IPS-18c (cell line): ENCODE measurements around the gene CYP27A1.

ENCODE experiments used
- H3K4me3 ChIP-seq: 2 replicates; pipeline ENCODE4 v1.7.0; 2013; ENCODE audit warnings: low read depth, mild to moderate bottlenecking, low read length, moderate library complexity; ENCODE audit not compliant: insufficient read depth
- H3K9me3 ChIP-seq: one replicate; pipeline ENCODE4 v1.6.1; 2013; ENCODE audit warnings: mild to moderate bottlenecking, low read length, moderate library complexity; ENCODE audit not compliant: control insufficient read depth, insufficient read depth

Gene CYP27A1

DNA sequence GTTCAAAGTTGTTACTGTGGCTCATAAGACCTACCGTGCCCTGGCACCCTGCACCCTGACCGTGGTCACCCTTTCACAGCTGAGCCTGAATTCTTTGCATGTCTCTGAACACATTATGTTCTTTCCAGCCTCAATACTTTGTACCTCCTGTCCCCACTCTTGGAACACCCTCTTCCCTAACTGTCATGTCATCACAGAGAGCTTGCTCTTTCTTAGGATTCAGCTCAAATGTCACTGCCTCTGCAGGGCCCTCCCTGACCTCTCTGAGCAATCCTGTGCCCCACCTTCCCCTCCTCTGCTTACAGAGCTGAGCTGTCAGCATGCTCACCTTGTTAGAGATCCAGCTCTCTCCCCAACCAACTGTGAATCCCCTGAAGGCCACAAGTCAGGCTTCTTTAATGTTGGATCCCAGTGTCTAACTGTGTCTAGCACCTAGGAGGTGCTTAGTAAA, 34.6 kb downstream of the CYP27A1 start:
- H3K9me3 ChIP-seq: peaks cover 2% of the 10 kb centered on the region
- H3K4me3 ChIP-seq: no peak overlapping the region

DNA sequence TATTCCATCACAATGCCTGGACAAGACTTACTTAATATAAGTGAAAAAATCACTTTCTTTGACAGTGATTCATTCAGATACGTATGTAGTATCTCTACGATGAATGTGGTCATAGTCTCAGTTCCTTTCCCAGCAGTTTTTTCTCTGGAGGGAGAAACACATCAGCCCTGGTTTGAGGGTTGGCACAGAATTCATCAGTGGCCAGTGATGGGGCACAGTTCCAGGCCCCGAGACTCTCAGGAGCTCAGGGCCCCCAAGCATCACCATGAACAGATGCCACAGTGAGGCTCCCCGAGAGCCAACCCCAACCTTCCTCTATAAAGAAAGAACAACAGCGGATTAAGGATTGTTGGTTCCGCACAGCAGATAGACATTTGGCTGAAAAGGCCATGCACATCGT, 37.1 kb downstream of the CYP27A1 start:
- H3K9me3 ChIP-seq: no peaks in the 10 kb centered on the region
- H3K4me3 ChIP-seq: no peak overlapping the region

DNA sequence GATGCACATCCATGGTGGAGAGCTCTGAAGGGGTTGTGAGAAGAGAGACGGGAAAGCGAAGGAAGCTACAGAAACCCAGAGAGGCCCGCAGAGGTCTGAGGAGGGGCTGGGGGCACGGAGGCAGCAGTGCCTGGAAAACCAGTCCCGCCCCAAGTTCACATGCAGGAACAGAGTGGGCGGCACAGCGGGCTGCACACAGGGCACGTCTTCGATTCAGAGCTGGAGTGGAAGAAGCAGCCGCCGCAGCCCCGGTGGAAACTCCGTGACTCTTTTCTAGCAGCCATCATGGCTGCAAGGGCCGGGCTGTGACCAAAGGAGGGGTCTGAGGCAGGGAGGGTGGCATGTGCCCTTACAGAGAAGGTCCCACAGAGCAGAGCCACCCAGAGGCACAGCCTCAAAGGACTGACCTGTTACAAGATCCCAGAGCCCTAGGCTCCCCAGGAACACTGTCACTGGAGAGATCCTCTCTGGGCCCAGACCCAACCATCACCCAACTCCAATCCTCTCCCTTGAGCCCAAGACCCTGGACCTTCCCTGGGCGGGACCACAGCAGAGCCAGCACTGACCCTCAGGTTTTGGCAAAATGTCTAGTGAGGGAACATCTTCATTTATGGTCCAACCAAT, 38.9 kb downstream of the CYP27A1 start:
- Histone ChIP-seq H3K9me3 (no peaks in the 10 kb centered on the region), H3K4me3 (no peak overlapping the region)

DNA sequence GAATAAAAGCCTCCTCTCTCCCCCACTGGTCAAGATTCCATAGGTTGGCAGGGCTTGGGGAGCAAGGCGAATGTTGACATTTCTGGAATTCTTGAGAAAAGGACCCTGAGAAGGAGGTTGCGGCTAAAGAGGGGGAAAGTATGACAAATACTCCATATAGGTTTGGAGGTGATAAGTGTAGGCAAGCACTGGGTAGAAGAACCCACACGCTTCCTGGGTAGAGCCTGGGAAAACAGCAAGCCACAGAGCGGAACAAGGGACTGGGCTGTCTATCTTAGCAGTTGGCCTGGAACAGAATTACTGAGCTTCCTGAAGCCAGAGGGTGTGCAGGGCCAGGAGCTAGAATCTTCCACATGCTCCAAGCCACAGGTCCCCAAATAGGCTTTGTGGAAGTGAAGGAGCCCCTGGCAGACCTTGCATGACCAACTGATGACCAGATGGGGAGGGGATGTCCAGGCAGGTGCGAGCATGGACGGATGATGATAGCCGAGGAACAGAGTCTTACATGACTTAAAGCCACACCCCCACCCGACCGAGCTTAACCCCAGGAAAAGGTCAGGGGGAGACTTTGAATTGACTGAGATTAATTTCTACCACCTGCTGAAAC, 39.8 kb downstream of the CYP27A1 start:
- H3K4me3 ChIP-seq: no peak overlapping the region
- no peaks in the 10 kb centered on the region for H3K9me3 ChIP-seq

DNA sequence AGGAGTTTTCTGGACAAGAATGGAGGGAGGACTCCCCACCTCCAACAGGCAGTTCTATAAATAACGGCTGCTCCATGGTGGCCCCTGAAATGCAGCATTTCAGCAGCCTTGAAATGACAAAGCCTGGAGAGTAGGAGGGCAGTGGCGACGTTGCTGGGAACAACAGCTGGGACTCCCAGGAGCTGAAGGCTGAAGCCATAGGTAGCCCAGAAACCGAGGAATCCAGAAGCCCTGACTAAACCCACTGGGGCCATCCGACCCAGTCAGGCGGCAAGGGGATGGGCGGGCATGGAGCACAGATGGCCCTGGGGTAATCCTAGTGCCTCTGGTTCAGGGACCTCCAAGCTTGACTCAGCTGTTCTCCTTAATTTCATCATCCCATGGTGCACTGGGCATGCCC, 40.7 kb downstream of the CYP27A1 start:
- no peaks in the 10 kb centered on the region for H3K9me3 ChIP-seq

DNA sequence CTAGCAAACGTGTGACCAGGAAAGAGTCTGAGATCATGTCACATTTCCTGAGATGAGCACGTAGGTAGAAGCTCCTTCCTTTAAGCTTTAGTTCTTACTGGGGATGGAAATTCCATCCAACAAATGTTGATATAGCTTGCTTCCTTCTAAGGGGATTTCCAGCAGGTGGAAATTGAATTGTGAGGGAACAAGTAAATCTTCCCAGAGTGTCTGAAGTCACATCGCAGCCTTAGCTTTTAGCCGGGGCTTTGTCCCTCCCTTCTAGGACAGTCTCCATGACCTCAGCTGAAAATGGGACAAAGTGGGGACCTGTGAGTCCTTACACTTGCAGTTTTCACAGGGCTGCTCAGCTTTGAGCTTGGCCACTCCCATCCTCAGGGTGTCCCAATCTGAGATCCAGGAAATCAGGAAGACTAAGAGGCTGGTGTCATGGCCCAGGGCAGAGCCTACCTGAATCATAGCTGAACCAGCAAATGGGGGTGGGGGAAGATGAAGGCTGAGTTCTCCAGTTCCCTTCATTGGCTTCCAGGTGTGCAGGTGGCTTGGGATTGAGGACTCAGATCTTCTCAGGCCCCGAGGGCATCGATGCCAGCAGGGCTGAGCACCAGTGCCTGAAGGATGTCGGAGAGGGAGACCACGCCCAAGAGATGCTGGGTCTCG, 41.4 kb downstream of the CYP27A1 start:
- Histone ChIP-seq H3K9me3 (no peaks in the 10 kb centered on the region), H3K4me3 (no peak overlapping the region)

More for the DNA sequence above, 40.7 kb downstream of the CYP27A1 start:
- H3K4me3 ChIP-seq: no peak overlapping the region

DNA sequence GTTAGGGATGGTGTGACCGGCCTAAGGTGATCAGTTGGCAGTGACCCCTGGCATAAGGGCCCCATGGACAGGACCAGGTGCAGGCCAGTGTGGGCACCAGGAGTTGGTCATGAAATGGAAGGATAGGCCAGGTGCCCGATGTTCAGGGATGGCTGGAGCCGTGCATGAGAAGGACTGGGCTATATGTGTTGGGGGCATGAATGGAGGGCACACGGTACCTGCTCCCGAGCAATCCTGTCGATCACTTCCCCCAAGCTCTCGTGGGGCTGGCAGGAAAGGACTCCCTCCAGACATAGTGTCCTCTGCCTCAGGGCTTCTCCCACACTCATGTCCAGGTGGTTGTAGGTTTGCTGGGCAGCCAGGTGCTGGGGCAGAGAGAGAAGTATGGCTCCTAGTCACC, 42.1 kb downstream of the CYP27A1 start:
- Histone ChIP-seq H3K9me3 (no peaks in the 10 kb centered on the region), H3K4me3 (no peak overlapping the region)

DNA sequence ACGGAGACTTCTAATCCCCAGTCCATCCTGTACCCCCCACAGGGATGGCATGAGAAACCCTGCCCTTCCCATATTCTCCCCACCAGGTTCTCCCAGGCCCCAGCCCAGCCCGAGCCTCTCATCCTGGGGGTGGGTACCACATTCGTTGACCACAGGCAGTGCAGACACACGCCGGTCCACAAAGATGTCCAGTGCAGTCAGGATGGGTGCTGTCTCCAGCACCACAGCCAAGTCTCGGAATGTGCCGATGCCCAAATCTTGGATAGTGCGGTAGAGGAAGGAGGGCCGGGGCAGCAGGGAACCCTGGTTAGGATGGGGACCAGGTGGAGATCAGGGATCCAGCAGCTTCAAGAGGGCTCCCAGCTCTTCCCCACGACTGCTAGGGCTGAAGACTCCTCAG, 44.8 kb downstream of the CYP27A1 start:
- H3K9me3 ChIP-seq: no peaks in the 10 kb centered on the region
- no peak overlapping the region for H3K4me3 ChIP-seq

DNA sequence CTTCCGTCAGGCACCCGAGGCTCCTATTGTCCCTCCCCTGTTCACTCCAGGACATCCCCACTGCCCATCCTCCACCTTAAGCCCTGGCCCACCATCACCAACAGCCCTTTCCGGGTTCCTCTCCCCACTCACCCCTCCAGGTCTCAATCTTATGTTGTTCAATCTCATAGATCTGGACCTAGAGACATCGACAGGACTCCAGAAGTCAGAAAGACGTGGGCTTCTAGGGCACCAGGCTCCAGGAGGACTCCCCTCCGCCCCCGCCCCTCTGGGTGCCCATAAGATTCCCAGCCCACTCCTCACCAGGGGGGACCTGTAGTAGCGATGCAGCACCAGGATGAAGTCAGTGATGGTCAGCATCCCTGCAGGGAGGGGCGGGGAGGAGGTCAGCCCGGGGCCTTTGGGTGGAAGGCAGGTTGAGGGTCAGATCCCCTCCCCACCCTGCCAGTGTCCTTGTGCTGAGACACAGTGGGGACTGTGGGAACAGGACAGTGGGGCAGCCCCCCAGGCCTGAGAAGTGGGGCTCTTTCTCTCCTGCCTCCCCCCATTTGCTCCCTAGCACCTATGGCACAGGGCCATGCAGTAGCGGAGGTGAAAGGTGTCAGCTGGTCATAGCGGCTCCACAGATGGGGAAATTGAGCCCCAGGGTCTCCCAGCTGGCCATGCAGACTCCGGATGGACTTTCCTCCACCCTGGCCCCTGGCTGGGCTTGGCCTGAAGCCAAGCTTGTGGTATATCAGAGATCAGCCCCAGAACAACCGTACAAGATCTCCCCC, 45.9 kb downstream of the CYP27A1 start:
- Histone ChIP-seq H3K9me3 (no peaks in the 10 kb centered on the region), H3K4me3 (no peak overlapping the region)

DNA sequence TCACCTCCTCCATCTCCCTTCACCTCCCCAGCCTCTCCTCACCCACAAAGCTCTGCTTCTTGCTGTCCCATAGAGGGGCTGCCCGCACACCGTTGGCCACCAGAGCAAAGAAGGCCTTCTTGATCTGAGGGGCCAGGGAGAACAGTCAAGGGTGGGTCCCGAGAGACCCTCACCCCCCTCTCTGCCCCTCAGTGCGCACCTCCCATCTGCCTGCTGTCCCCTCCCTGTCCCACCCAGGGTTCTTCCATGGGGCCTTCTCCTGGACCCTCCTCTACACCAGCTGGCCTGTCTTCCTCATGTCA, 46.5 kb downstream of the CYP27A1 start:
- no peaks in the 10 kb centered on the region for H3K9me3 ChIP-seq

DNA sequence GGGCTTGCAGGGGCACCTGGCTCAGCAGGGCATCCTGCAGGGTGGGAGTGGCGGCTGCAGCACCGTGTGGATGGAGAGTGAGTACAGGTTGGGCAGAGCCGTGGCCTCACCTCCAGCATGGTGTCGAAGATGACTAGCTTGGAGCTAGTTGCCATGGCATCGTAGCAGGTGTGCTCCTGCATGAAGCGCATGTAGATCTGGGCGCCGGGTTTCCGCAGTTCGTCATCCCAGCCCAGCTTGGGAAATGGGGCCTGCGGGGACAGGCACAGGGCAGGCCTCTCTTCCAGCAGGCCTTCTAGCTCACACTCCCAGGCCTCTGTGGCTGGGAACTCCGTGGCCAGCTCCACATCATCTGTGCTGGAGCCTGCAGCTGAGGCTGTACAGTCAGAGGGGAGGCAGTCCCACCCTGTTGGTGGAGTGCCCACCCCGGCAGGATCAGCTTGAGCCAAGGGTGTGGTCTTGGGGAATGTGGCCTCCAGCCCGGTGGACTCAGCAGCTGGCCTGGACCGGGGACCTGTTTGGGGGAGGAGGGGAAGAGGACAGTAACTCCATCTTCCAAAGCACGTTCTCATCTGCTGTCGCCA, 48.0 kb downstream of the CYP27A1 start:
- Histone ChIP-seq H3K9me3 (no peaks in the 10 kb centered on the region), H3K4me3 (no peak overlapping the region)

More for the DNA sequence above, 46.5 kb downstream of the CYP27A1 start:
- H3K4me3 ChIP-seq: no peak overlapping the region

DNA sequence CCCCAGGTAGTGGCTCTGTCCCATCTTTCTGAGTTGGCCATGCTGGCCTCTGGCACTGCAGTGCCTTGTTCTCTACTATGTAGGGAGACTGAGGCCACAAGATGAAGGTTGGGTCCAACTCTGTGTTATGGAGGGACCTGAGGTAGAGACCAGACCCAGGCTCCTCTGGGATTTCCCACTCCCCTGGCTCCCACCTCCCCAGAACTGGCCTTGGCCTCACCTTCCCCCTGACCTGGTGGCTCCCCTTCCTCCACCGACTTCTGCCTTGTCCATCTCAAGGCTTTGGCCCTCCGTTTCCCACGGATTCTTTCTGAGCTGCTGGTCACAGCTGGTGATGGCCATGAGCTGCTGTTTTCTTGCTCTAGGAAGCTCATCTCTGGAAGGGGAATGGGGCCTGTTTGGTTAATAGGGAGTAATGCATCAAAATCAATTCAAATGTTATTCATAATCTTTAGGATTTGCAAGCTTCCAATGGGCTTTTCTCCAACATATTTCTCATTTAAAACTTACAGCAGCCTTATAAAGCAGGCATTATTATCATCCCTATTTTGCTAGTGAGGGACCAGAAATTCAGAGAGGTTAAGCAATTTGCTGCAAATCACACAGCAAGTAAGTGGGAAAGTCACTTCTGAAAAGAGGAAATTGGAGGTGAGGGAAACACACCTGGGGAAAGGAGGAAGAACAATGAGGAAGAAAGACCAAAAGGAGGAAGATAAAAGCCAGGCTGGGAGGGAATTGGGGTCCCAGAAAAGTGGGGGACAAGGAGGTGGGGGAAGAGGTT, 48.8 kb downstream of the CYP27A1 start:
- no peaks in the 10 kb centered on the region for H3K9me3 ChIP-seq
- H3K4me3 ChIP-seq: no peak overlapping the region

DNA sequence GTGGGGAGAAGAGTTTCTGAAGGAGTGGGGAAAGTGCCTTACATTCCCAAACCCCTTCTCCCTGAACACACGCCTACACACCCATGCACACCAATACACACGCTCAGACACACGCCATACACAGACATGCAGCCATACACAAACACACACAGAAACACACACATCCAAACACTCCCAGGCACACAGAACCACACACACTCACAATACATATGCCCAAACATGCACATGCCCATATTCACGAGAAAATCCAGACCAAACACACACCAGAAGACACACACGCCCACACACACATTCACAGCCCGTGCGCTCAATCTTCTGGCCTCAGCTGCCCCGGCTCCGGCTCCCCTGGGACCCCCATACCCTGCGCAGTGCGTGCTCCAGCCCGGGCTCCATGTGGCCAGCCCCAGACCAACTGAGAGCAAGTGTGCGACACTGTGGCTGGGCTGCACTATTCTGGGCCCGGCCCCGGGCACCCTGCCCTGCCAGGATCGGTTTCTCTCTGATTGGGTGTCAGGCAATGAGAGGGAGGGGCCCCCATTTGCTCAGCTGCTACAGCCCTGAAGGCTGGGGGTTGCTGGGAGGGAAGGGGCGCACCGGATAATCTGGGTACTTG, 49.5 kb downstream of the CYP27A1 start, which contains the start of gene PRKAG3:
Gene PRKAG3 (minus strand): TSS at position 426 of the 613 bp plus-strand sequence.
- no peak within 1 kb of the TSS for H3K4me3 ChIP-seq
- no peaks in the 10 kb centered on the region for H3K9me3 ChIP-seq

DNA sequence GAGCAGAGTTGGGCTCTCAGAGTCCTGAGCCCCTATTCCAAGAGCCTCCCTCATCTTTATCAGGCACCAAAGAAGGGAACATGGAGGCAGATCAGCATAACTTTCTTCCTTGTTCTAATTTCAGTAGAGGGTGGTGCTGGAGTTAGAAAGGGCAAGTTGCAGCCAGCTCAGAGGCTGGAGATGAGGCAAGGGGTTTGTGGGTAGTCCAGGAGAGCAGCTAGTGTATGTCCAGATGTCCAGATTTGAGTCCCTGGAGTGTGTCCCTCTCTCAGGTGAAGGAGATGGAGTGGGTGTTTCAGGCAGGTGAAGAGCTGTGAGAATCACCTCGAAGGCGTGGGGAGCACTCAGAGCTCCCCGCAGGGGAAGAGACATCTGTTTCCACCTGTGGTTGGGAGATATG, 50.1 kb downstream of the CYP27A1 start:
- Histone ChIP-seq H3K4me3 (no peak overlapping the region), H3K9me3 (no peaks in the 10 kb centered on the region)

DNA sequence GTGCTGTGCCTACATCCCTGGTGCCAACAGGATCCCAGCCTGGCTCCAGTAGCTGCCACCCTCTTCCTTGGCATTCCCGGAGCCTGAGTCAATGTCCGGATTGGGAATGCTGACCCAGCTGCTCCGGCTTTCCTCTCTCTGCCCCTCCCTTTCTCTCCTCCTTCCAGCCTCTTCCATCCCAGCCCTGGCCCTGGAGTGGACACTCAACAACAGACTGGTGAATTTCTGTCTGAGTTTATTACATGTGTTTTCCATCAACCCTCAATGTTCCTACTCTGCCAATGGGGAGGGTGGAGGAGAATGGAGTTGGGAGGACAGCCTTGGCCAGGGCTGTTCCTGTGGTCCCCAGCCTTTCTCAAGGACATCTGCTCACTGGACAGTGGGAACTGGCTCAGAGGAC, 50.6 kb downstream of the CYP27A1 start:
- Histone ChIP-seq H3K9me3 (no peaks in the 10 kb centered on the region), H3K4me3 (no peak overlapping the region)

DNA sequence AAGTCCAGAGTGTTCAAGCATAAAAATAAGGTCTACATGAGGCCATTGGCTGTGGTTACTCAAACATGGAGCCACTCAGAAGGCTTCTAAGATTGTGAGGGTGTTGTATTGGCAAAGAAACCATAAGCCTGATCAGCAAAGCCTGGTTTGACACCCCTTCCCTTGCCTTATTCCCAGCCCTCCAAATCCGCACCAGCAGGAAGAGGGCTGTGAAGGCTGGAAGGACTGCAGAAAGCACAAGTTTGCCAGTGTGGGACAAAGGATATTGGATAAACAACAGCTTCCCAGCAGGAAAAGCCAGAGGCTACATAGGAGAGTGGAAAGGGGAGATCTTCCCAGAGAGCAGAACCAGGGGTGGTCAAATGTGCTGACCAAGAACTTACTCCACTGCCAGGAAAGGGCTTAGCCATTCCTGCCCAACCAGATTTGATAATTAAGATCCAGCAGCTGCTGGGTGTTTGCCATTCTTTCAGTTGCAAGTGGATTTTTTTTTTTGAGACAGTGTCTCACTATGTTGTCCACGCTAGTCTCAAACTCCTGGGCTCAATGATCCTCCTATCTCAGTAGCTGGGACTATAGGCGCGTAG, 51.2 kb downstream of the CYP27A1 start:
- H3K4me3 ChIP-seq: no peak overlapping the region
- no peaks in the 10 kb centered on the region for H3K9me3 ChIP-seq
